ENCODE data around the gene CD79A.

- TF ChIP-seq POLR2A (IDR thresholded peaks at IDR 0.05), result no peak
- no peak for TF ChIP-seq CTCF (IDR thresholded peaks at IDR 0.05)
Observed at GRCh38 chr19:41864374-41864773, 12.7 kb upstream of the CD79A start.
